NCI-H524 treated with DMSO at 0.1 percent for 48 hours (cell line): ENCODE results near the gene CCR5AS.
"Not testable (repeated sequence)": the region's sequence is repeated elsewhere in the genome, so short reads cannot be mapped to it uniquely, and the experiment has no call there.

Experiments used
- DNase-seq: peaks from one replicate; lab custom pipeline; 2025; lab: John Stamatoyannopoulos, UW

Gene CCR5AS

GRCh38 chr3:46406788-46407611 is at the start of gene CCR5AS, which contains the start of gene CCRL2:
TSS of gene CCR5AS (minus strand) at chr3:46407066.
TSS of gene CCRL2 (plus strand) at chr3:46407259. CDS start at chr3:46408080, 821 bp downstream.
- DNase-seq = no peak

- DNase-seq = no peak
Measured at GRCh38 chr3:46456118-46456517, 49.3 kb upstream of the CCR5AS start.

GRCh38 chr3:46455231-46456115 is 48.6 kb upstream of the CCR5AS start:
- DNase-seq = no peak

- no peak for DNase-seq
Measured at GRCh38 chr3:46454606-46455005, 47.7 kb upstream of the CCR5AS start.

- DNase-seq = no peak
Measured at GRCh38 chr3:46454209-46454595, 47.3 kb upstream of the CCR5AS start.

GRCh38 chr3:46453526-46454208 is 46.8 kb upstream of the CCR5AS start:
- no peak for DNase-seq

GRCh38 chr3:46449755-46450552 is 43.1 kb upstream of the CCR5AS start:
- DNase-seq = no peak

- DNase-seq = no peak
Measured at GRCh38 chr3:46448721-46449120, 41.9 kb upstream of the CCR5AS start.

GRCh38 chr3:46447228-46447985 is 40.5 kb upstream of the CCR5AS start:
- peak; percentile 84 for DNase-seq

- no peak for DNase-seq
Measured at GRCh38 chr3:46442576-46443530, 36.0 kb upstream of the CCR5AS start.

GRCh38 chr3:46440531-46441294 is 33.8 kb upstream of the CCR5AS start:
- DNase-seq = peak; percentile 51

- DNase-seq = no peak
Measured at GRCh38 chr3:46438831-46439230, 32.0 kb upstream of the CCR5AS start.

GRCh38 chr3:46435081-46435726 is 28.3 kb upstream of the CCR5AS start:
- no peak for DNase-seq

GRCh38 chr3:46433841-46434240 is 27.0 kb upstream of the CCR5AS start:
- no peak for DNase-seq

GRCh38 chr3:46433118-46433517 is 26.3 kb upstream of the CCR5AS start:
- DNase-seq = not testable (repeated sequence)

GRCh38 chr3:46431905-46432304 is 25.0 kb upstream of the CCR5AS start:
- not testable (repeated sequence) for DNase-seq

- DNase-seq = not testable (repeated sequence)
Measured at GRCh38 chr3:46430879-46431278, 24.0 kb upstream of the CCR5AS start.

- no peak for DNase-seq
Measured at GRCh38 chr3:46429671-46430070, 22.8 kb upstream of the CCR5AS start.
